DMS53 (cell line): ENCODE results near the gene UBE2J2.

ENCODE experiments used
- DNase-seq: peaks from one replicate; lab custom pipeline; 2025; lab: John Stamatoyannopoulos, UW

The UBE2J2 gene

DNA sequence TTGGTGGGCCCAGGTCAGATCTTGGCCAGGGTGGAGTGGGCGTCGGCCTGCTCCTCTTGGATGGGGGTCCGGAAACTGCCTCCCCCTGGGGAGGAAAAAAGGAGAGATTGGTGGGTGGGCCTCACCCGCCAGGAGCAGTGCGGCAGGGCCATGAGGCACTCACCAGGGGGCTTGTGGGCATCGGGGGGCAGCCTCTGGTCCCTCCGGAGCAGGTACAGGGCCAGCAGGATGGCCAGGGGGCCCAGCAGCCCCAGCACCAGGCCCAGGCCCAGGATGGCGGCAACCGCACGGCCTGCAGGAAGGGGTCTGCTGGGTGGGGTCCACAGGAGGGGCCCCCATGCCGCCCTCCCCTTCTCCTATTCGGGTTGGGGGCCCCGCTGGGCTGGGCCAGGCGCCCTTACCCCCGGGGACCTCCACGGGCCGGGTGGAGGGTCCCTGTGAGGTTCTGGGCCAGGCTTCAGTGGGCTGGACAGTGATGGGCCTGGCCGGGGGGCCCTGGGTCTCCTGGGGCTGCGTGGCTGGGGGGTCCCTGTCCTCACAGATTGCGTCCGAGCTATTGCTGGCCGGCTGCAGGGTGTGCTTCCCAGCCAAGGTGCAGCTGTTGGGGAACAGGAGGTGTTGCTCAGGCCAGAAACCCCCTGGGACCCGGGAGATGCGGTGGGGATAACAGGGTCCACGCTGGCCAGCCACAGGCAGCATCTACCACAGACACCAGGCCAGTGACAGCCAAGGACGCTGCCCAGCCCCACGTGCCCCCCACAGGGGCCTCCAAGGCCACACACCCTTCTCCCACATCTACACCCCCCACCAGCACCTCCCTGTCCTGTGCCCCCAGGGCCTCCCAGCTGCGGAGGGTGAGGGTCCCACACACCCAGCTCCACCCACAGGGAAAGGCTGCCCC is 61.9 kb downstream of the UBE2J2 start:
- DNase-seq: no peak

DNA sequence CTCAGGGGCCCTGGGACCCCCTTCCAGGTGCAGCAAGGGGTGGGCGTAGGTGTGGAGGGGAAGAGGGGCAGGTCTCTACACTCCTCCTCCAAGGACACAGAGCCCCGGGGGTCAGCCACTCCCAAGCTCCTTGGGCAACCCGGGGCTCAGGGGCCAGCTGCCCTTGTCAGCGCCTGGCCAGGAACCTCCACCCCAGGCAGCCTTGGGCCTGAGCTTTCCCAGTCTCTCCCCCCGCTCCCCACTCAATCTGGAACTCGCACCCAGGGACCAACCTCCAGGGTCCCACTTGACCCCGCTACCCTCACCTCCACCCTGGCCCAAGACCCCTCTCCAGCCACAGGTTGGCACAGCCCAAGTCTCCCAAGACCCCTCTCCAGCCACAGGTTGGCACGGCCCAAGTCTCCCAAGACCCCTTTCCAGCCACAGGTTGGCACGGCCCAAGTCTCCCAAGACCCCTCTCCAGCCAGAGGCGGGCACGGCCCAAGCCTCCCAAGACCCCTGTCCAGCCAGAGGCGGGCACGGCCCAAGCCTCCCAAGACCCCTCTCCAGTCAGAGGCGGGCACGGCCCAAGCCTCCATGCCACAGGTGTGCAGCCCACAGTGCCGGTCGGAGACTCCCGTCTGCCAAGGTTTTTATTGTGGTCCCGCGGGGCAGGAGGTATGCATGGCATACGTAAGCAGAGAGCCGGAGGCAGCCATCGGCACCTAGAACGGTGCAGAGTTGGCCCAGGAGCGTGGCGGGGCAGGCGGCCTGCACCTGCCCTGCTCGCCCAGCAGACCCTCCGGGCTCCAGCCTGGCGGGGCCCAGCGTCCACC is 62.7 kb downstream of the UBE2J2 start:
- DNase-seq: no peak

DNA sequence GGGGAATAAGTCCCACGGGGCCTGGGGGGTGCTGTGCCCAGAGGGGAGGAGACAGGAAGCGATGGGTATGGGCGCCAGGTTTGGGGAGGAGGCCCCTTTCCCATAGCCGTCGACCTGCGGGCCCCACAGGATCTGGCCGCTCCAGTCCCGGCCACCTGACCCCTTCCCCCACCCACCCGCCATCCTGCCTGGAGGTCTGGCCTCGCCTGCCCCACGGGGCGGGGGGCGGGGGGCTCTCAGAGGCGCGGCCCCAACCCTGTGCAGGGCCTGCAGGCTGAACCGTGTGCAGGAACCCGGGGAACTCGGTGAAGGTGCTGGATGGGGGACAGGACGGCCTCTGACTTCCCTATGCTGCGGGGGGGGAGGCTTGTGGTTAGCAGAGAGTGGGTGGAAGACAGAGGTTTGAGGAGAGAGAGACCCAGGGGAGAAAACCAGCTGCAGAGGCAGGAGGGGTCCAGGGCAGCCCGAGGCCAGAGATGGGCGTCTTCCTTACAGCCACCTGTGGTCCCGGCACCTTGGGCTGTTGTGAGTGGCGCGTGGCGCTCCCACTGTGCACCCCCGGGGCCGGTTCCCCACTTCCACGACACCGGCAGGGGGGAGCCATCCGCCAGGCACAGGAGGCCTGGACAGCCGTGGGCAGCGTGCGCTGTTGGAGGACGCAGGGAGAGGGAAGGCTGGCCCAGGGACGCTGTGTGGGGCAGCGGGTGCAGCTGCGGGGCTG is 64.8 kb downstream of the UBE2J2 start:
- peak; percentile 42 for DNase-seq

DNA sequence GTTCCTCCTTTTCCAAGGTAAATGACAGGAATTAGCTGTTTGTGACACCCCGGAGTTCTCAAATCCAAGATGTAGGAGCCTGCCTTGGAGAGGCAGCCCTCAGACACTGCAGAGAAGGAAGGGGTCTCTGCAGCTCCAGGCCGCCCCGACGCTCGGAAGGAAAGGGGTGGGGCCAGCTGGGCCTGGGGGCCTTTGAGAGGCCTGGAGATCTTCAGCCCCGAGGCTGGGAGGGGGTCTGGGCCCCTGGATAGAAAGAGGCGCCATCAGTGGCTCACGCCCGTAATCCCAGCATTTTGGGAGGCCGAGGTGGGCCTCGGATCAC is 66.1 kb downstream of the UBE2J2 start:
- DNase-seq: peak; percentile 39

DNA sequence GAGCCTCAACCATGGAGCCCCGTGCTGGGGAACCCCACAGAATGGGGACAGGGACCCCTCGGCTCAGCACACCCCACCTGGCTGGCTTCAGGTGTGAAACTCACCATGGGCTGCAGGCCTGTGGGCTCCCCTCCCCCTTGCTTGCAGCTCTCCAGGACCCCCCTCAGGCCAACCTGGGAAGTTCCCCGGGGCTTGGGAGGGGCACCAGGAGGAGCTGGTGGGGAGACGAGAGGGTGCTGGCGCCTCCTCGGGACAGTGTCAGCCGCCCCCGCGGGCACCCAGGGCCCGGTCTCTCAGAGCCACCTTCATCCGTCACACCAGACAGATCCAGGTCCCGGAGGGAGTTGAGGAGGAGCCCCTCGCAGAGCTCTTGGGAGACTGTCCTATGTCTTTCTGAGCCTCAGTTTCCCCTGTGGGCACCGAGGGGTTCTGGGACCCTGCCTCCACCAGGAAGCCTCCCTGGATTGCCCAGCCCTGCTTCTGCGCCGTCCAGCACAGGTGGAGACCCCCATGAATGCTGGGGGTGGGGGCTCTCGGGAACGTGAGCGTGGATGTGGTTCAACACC is 66.6 kb downstream of the UBE2J2 start:
- DNase-seq: peak; percentile 37

DNA sequence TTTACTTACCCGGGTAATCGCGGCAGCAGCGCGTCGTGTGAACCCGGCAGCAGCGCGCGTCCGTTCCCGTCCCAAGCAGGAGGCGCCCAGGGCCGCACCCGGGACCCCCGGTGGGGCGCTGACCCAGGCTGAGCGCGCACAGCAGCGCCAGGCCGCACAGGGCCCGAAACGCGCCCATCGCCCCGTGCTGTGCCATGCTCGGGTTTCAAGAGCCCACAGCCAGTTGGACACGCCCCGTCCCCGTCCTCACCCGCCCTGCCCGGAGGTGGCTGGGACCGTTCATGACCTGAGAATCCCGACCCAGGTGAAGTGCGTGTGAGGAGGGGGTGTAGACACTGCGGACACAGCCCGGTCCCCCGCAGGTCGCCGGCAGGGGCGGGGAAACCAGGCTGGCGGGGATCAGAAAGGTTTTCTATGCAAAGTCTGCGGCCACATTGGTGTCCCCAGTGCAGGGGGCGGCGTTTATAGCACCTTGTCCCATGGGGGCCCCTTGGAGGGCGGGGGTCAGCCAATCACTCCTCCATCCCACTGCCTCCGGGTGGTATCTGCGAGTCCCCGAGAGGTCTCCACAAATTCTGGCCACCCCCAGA is 67.2 kb downstream of the UBE2J2 start, which contains the start of gene TNFRSF18:
TSS of gene TNFRSF18 (minus strand) at position 217 of the 590 bp plus-strand sequence. CDS start at position 196, 21 bp downstream.
- peak; percentile 77 for DNase-seq

DNA sequence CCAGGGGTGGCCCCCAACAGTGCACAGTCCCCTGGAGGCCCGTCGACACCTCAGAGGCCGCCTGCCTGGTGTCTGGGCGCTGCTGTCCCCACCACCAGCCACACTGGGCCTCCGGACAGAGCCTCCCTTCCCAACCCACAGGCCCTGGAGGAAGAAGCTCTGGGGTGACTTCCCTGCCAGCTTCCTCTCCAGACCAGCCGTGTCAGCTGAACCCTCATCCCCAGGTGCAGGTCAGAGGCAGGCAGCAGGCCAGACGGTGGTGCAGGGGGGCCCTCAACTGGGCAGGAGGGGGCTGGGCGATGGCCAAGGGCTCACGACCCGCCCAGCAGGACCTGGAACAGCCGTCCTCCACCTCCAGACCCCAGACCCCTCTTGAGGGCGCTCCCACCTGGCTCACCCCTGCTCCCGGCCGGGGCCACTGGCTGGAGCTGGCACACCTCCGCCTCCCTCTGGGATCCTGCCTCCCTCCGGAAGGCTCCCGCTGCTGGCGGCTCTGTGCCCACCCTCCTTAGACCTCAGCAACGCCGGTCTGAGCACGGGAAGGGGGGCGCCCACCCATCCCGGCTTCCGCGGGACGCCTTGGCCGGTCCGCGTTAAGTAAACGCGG is 67.8 kb downstream of the UBE2J2 start:
- DNase-seq: peak; percentile 32

DNA sequence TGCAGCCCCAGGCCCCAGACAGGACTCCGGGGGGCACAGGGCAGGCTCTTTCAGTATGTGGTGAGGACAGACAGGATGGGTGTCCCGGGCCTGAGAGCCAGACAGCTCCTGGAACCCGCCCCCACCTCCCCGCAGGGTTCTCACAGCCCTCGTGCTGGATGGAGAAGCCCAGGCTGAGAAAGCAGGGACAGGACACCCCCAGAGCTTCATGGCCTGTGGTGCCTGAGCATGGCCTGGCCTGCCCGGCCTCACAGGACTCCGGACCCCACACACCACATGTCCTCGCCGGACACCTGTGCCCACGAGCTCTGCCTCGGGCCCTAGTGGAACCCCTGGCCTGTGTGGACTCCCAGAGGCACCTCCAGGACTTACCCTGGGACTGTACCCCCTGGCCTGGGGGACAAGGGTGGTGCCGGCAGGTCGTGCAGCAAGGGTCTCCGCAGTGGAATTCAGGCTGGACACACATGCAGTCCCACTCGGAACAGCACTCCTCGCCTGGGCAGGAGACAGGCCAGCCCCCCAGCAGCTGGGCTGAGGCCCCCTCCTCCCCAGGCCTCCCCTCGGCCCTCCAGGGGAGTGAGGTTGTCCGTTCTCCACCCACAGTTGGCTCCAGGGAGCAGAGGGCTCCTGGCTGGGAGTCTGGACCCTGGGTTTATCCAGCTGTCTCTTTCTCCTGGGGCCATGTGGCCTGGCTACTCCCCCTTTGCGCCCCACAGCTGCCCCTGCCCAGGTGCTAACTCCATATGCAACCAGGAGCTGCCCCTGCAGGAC is 68.5 kb downstream of the UBE2J2 start:
- no peak for DNase-seq

DNA sequence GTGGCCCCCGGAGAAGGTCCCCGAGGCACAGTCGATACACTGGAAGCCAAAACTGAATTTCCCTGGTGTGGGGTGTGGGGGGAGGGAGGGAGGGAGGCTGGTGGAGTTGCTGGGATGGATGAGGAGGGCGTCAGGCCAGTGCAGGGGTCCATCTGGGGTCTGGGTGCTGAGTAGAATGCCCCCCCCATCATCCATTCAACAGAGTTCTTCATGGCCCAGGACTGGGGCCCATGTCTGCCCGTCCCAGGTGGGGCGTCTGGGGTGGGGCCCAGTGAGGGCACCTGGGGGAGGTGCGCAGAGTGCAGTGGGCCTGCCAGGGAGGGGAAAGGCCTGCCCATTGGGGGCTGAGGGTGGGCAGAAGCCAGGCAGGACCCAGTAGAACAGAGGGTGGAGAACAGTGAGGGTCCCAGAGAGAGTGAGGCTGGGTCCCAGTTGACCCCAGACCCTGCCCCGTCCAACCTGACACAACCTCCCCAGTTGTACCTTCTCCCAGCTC is 69.2 kb downstream of the UBE2J2 start:
- no peak for DNase-seq
